Activated naive CD4-positive, alpha-beta T cell treated with anti-CD3 and anti-CD28 coated beads, Interleukin-2, amount 10 ng/mL, durations not matched to agents 7 days and 5 days (primary cell): Measurements from ENCODE around the gene TNIK.

ENCODE experiments used
- CTCF ChIA-PET: fragments of 350-600 bp; sonication (Branson Sonifier 250); formaldehyde crosslinking; loops from one replicate; lab custom pipeline; 2021; ENCODE audit warnings: antibody characterized with exemption; lab: Charles Lee
- DNase-seq: peaks from one replicate; pipeline ENCODE4 v3.0.0-alpha.2; 2020
- H3K27ac Mint-ChIP-seq: one replicate; pipeline ENCODE4 v1.8.0; 2021; ENCODE audit warnings: mild to moderate bottlenecking, moderate library complexity, mixed read lengths
- H3K27me3 Mint-ChIP-seq: one replicate; pipeline ENCODE4 v1.8.0; 2021; ENCODE audit warnings: mild to moderate bottlenecking, mixed read lengths
- H3K36me3 Mint-ChIP-seq: one replicate; pipeline ENCODE4 v1.8.0; 2021; ENCODE audit warnings: mixed read lengths
- H3K4me1 Mint-ChIP-seq: one replicate; pipeline ENCODE4 v1.8.0; 2021; ENCODE audit warnings: mixed read lengths
- H3K4me3 Mint-ChIP-seq: one replicate; pipeline ENCODE4 v1.8.0; 2021; ENCODE audit warnings: mild to moderate bottlenecking, moderate library complexity, mixed read lengths
- H3K9me3 Mint-ChIP-seq: one replicate; pipeline ENCODE4 v1.8.0; 2021; ENCODE audit warnings: mixed read lengths

The TNIK gene

DNA sequence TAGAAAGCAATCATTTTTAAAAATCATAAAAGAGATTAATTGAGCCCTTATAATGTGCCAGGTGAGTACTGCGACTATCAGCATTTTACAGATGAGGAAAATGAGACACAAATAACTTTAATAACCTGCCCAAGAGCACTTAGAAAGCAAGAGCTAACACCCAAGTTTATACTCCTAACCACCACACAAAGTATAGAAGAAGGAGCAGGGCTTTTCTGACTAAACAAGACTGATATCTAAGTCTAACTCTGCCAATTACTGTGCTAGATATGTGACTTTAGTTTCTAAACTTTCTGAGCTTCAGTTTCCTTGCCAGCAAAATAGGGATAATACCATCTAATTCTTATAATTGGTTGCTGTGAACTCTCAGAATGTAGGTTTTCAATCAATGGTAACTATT lies 47.7 kb downstream of the TNIK start:
- Mint-ChIP-seq H3K27ac (no peak overlapping the region), H3K27me3 (no peaks in the 10 kb centered on the region), H3K4me1 (peaks cover 7% of the 10 kb centered on the region), H3K4me3 (no peak overlapping the region), H3K36me3 (peaks cover 17% of the 10 kb centered on the region), H3K9me3 (no peaks in the 10 kb centered on the region)
- CTCF ChIA-PET: interaction anchor here (0.8 to 0.9 kb wide), 2 partner anchors 9 to 154 kb away, joined by 3 read pairs; no protein-coding TSS in a partner anchor
- no peak for DNase-seq

DNA sequence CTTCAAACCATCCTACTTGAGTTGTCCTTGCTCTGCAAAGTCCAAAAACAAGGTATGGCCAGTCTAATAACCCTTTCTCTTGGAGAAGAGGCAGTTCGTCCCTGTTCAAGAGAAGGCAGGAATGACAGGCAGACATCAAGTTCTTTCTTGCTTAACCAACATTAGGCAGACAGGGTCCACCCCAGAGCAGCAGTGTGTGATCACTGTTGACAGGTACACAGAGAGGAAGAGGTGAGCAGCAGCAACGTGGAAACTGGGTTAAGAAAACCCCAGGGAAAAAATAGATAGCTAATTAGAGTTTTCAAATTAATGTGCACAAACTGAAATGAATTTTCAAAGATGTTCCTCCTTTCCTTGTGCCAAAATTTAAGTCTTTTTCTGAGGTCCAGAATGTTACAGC lies 48.2 kb downstream of the TNIK start:
- no peaks in the 10 kb centered on the region for H3K27me3 Mint-ChIP-seq
- H3K27ac Mint-ChIP-seq: no peak overlapping the region

DNA sequence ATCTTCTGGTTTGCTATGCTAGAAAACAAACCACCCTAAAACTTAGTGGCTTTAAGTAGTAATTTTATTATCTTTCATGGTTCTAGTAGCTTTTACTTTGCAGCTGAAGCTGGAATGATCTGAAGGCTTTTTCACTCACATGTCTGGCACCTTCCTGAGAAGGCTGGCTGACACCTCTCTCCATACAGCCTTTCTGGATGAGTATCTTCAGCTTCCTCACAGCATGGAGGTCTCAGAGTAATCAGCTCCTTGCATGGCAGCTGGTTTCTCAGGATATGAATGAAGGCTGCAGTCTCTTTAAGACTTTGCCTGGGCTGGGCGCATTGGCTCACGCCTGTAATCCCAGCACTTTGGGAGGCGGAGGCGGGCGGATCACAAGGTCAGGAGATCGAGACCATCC lies 50.0 kb downstream of the TNIK start:
- Mint-ChIP-seq H3K27me3 (no peaks in the 10 kb centered on the region), H3K4me1 (peaks cover 7% of the 10 kb centered on the region), H3K4me3 (no peak overlapping the region), H3K27ac (no peak overlapping the region), H3K9me3 (no peaks in the 10 kb centered on the region), H3K36me3 (peaks cover 23% of the 10 kb centered on the region)
- no peak for DNase-seq
- CTCF ChIA-PET: interaction anchor here (0.6 to 1.0 kb wide), 2 partner anchors 8 to 1740 kb away, joined by 3 read pairs; no protein-coding TSS in a partner anchor

More for the DNA sequence above, 48.2 kb downstream of the TNIK start:
- Mint-ChIP-seq H3K4me3 (no peak overlapping the region), H3K9me3 (no peaks in the 10 kb centered on the region), H3K4me1 (peaks cover 7% of the 10 kb centered on the region), H3K36me3 (peaks cover 16% of the 10 kb centered on the region)
- DNase-seq: no peak
- CTCF ChIA-PET: interaction anchor here (0.8 to 1.5 kb wide), 3 partner anchors 10 to 154 kb away, joined by 3 read pairs; no protein-coding TSS in a partner anchor

DNA sequence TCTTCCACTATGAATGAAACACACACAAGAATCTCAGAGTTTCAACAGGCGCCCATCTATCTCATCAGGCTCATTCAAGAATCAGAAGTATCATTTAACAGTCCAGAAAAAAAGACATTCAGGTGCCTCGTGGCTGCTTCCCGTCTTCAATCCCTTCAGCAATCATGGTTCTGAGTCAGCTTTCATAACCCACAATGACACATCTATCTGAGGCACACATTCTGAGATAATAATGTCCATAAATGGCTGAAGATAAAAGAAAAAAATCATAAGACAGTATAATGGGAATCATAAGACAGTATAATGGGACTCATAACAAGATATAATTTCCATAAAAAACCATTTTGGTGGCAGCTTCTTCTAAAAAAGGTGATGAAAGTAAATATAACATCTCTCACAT lies 52.4 kb downstream of the TNIK start:
- Mint-ChIP-seq H3K4me3 (no peak overlapping the region), H3K4me1 (peaks cover 7% of the 10 kb centered on the region), H3K27ac (no peak overlapping the region), H3K9me3 (no peaks in the 10 kb centered on the region), H3K36me3 (peaks cover 32% of the 10 kb centered on the region), H3K27me3 (no peaks in the 10 kb centered on the region)
- DNase-seq: no peak
- CTCF ChIA-PET: no interaction called here

DNA sequence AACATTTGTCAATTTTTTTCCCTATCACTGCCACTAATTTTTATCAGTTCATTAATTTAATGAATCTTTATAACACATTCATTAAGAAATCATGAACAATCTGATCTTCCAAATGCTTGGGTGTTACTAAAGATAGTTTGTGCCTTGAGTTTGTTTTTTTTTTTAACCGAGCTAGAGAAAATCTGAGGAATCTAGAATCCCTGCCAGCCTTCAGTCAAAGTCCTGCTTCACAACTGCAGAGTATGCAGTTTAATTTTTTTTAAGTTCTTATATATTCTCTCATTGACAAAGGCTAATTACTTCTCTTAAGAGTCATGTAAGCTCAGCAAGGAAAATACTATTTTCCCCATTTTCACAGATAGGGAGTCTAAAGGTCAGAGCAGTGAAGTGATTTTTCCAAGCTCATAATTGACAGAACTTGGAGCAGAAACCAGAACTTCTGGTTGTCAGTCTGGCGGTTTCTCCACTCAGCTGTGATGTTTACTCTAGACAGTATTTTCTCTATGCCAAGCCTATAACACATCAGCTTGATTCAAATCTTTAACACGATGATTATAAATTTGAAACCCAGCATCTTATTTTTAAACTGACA lies 55.7 kb downstream of the TNIK start:
- CTCF ChIA-PET: interaction anchor here (1.0 kb wide), 1 partner anchor 75 kb away, joined by 3 read pairs; no protein-coding TSS in a partner anchor
- Mint-ChIP-seq H3K9me3 (no peaks in the 10 kb centered on the region), H3K27ac (no peak overlapping the region), H3K4me3 (no peak overlapping the region), H3K36me3 (peaks cover 29% of the 10 kb centered on the region), H3K27me3 (no peaks in the 10 kb centered on the region), H3K4me1 (peaks cover 5% of the 10 kb centered on the region)
- DNase-seq: no peak

DNA sequence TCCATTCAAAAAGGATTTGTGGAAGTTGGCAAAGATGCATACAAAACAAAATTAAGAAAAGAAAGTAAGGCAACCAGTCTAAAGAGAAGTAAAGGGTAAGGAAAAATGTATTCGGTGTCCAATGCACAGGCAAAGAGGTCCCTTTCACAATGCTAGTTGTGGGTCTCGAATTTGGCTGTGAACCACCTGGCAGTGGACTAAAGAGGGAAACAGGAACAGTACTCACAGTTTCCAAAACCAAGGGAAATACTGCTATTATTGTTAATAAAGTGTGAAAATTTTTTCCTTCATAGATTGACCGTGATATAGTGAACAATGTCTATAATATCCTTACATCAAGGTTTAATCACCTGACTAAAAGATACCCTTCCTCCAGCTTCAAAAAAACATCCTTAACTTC lies 57.9 kb downstream of the TNIK start:
- no peaks in the 10 kb centered on the region for H3K4me1 Mint-ChIP-seq

DNA sequence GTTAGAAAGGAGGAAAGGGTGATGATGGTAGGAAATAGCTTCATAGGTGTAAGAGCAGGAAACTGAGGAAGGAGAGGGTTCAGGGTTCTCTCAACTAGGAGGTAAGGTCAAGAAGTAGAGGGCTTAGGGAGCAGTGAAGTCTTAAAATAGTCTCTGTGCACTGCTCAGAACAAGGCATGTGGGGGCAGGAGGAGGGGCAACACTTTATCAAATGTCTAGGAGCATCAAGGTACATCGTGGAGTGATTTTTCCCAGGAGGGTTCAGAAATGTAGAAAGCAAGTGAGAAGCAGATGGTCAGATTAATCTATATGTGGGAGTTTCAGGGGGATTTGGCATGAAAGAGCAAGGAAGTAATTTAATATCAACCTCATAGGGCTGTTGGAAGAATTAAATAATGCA lies 58.8 kb downstream of the TNIK start:
- no peak for DNase-seq
- Mint-ChIP-seq H3K27me3 (no peaks in the 10 kb centered on the region), H3K4me3 (no peak overlapping the region), H3K4me1 (no peaks in the 10 kb centered on the region), H3K27ac (no peak overlapping the region), H3K36me3 (peaks cover 19% of the 10 kb centered on the region), H3K9me3 (no peaks in the 10 kb centered on the region)
- CTCF ChIA-PET: interaction anchor here (1.0 kb wide), 1 partner anchor 9 kb away, joined by 3 read pairs; no protein-coding TSS in a partner anchor

More for the DNA sequence above, 57.9 kb downstream of the TNIK start:
- no peaks in the 10 kb centered on the region for H3K9me3 Mint-ChIP-seq
- no peak overlapping the region for H3K27ac Mint-ChIP-seq
- no peak for DNase-seq
- no peaks in the 10 kb centered on the region for H3K27me3 Mint-ChIP-seq
- no peak overlapping the region for H3K4me3 Mint-ChIP-seq
- CTCF ChIA-PET: interaction anchor here (1.0 kb wide), 1 partner anchor 8 kb away, joined by 3 read pairs; no protein-coding TSS in a partner anchor
- peaks cover 21% of the 10 kb centered on the region for H3K36me3 Mint-ChIP-seq

DNA sequence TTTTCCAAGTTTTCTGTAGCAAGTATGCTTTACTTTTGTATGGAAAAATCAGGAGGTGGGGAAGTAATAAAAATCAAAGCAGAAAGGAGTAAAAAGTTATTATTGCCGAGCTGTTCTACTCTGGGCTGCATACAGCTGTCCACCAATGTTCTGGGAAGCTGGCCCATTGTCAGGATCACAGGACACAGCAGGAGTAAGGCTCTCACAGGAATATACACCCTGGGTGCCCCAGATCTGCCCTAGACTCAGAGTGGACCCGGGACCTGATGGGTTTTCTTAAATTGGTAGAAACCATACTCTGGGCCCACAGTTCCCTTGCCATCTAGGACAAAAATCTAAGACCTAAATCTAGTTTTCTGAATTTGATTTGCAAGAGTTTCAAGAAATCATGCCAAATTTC lies 60.4 kb downstream of the TNIK start:
- Mint-ChIP-seq H3K36me3 (peaks cover 16% of the 10 kb centered on the region), H3K27ac (no peak overlapping the region), H3K4me1 (no peaks in the 10 kb centered on the region), H3K27me3 (no peaks in the 10 kb centered on the region), H3K4me3 (no peak overlapping the region), H3K9me3 (no peaks in the 10 kb centered on the region)
- CTCF ChIA-PET: interaction anchor here (1.5 kb wide), 1 partner anchor 11 kb away, joined by 3 read pairs; no protein-coding TSS in a partner anchor
- no peak for DNase-seq

DNA sequence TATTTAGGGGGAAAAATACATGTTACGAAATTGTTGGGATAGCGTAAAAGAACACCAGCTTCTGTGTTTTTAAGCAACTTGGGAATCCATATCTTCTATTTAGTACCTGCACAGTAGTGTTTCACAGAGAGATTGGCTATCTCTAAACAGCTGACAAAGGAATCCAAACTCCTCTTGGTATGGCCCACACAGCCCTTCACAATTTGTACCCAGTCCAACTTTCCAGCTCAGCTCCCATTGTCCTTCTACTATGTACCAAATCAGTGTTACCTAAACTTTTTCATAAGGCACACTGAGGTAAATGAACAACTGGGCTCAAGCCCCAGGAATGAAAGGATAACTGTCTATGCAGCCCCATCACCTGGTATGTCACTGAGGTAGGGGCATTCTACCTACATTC lies 61.9 kb downstream of the TNIK start:
- H3K4me3 Mint-ChIP-seq: no peak overlapping the region
- DNase-seq: no peak
- no peak overlapping the region for H3K27ac Mint-ChIP-seq
- H3K4me1 Mint-ChIP-seq: no peaks in the 10 kb centered on the region
- CTCF ChIA-PET: interaction anchor here (1.5 kb wide), 1 partner anchor 13 kb away, joined by 3 read pairs; no protein-coding TSS in a partner anchor
- peaks cover under 1% of the 10 kb centered on the region for H3K9me3 Mint-ChIP-seq
- H3K27me3 Mint-ChIP-seq: no peaks in the 10 kb centered on the region
- H3K36me3 Mint-ChIP-seq: peaks cover 16% of the 10 kb centered on the region

DNA sequence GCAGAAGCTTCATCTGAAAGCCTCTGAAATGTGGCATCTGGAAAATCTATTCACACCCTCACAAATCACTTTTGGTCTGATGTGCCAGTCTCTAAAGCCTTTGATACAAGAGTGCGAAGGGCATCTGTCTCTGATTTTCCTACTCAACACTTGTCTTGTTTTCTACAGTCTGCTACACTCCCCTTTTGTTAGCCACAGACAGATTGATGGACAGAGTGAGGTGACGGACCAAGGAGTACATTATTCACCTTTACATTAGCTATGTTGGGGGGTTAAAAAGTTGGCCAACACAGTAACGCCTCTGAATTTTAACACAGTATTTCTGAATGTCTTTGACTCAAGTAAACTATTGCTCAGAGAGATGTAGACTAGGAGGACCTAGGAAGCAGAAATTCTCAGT lies 63.1 kb downstream of the TNIK start:
- H3K27me3 Mint-ChIP-seq: no peaks in the 10 kb centered on the region
- H3K4me3 Mint-ChIP-seq: no peak overlapping the region
- peaks cover 10% of the 10 kb centered on the region for H3K36me3 Mint-ChIP-seq
- H3K9me3 Mint-ChIP-seq: peaks cover 3% of the 10 kb centered on the region
- no peaks in the 10 kb centered on the region for H3K4me1 Mint-ChIP-seq
- CTCF ChIA-PET: no interaction called here
- H3K27ac Mint-ChIP-seq: no peak overlapping the region
- DNase-seq: no peak

DNA sequence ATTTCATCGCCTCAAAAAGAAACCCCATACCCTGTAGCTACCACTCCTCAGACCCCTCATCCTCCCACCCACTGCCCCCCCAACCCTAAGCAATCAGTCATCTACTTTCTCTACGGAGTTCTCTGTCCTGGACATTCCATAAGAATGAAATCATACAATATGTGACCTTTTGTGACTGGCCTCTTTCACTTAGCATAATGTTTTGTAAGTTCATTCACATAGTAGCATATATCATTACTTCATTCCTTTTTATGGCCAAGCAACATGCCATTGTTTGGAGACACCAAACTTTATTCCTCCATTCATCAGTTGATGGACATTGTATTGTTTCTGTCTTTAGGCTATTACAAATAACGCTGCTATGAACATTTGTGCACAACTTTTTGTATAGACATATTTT lies 64.2 kb downstream of the TNIK start:
- H3K4me1 Mint-ChIP-seq: no peaks in the 10 kb centered on the region
- no peak overlapping the region for H3K4me3 Mint-ChIP-seq
- H3K27ac Mint-ChIP-seq: no peak overlapping the region
- CTCF ChIA-PET: no interaction called here
- H3K9me3 Mint-ChIP-seq: peaks cover 14% of the 10 kb centered on the region
- H3K27me3 Mint-ChIP-seq: no peaks in the 10 kb centered on the region
- H3K36me3 Mint-ChIP-seq: peaks cover 19% of the 10 kb centered on the region
- no peak for DNase-seq

DNA sequence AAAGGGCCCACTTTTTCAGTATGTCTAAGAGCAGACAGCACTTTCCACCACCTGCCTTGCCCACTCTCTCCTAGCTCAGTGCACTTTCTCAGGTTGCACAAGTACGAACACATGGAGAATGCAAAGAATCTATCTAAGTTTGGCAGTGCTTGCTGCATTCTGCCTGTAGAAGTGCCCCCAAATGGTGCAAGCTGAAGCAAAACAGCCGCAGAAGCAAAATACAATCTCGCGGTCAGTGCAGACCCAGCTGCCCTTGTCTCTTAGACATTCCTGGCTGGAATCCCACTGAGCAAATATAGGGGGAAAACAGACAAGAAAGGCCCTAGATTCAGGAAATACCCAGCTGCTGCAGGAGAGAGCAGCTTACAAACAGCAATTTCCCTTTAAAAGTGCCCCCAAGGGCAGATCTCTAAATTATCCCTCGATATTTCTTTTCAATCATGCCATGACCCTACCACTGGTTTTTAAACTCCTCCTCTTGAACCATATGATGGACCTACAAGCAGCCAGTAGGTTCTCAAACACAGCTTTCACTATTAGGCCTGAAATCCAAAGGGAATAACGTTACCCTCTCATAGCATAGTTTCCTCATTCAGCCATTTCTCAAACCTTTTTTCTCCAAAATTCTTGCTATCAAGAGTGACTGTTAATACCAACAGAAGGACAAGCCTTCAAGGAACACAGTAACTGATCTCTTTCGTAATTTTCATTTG lies 67.0 kb downstream of the TNIK start:
- H3K36me3 Mint-ChIP-seq: peaks cover 23% of the 10 kb centered on the region
- no peak for DNase-seq
- peaks cover 5% of the 10 kb centered on the region for H3K4me1 Mint-ChIP-seq
- no peaks in the 10 kb centered on the region for H3K27me3 Mint-ChIP-seq
- no peak overlapping the region for H3K27ac Mint-ChIP-seq
- CTCF ChIA-PET: no interaction called here
- no peak overlapping the region for H3K4me3 Mint-ChIP-seq
- peaks cover 18% of the 10 kb centered on the region for H3K9me3 Mint-ChIP-seq

DNA sequence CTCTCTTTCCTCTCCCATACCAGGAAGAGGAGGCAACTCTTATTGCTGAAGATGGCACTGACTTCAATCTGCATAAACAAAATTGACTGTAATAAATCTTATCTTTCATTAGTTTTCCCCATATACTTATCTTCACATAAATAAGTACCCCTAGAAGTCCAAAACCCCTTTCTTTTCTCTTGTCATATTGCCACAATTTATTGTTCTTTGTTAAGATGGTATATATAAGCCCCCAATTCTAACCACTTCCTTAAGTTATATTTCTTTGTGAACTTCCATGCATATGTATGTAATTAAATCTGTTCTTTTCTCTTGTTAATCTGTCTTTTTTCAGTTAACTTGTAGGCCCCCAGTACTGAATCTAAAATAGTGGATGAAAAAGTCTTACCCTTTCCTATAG lies 68.8 kb downstream of the TNIK start:
- CTCF ChIA-PET: interaction anchor here (0.9 kb wide), 1 partner anchor 12 kb away, joined by 4 read pairs; no protein-coding TSS in a partner anchor
- no peak for DNase-seq
- peaks cover 18% of the 10 kb centered on the region for H3K9me3 Mint-ChIP-seq
- no peaks in the 10 kb centered on the region for H3K27me3 Mint-ChIP-seq
- H3K4me3 Mint-ChIP-seq: no peak overlapping the region
- peaks cover 20% of the 10 kb centered on the region for H3K36me3 Mint-ChIP-seq
- no peak overlapping the region for H3K27ac Mint-ChIP-seq
- H3K4me1 Mint-ChIP-seq: peaks cover 5% of the 10 kb centered on the region

DNA sequence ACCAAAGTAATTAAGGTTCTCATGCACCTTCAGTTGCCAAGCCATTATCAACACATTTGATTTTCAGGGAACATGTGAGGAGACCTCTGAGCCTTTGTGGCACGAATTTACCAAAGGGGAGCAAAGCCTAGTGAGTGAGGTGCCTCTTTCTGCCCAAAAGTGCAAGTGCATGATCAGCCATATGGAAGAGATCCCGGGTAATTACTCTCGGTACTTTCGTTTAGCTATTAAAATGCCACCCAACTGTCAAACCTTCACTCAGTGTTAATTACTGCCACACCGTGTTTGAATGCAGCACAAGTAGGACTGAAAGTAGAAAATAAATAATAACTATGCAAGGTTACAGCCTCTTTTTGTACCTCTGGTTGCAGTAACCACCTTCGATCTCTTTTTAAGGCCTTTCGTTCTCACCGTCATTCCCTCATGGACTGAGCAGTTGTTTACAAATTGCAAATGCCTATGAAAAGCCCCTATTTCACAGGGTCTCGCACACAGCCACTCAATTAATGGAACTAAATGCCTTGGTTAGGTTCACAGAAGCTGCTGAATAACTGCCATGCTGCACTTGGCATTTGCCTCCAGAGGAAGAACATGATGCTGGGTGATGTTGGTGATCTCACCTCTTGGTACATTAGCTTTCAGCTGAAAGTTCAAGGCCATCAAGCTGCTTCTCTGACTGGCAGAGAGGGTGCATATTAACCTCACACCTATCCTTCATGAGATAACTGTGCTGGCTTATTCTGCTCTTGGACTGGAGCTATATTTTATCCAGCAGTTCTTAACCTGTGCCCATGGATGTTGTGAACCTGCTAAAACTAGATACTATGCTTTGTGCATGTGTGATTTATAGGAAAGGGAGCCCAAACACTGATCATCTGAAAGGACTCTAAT lies 69.9 kb downstream of the TNIK start:
- Mint-ChIP-seq H3K27me3 (no peaks in the 10 kb centered on the region), H3K36me3 (peaks cover 20% of the 10 kb centered on the region), H3K4me1 (peaks cover 5% of the 10 kb centered on the region), H3K9me3 (peaks cover 18% of the 10 kb centered on the region), H3K27ac (no peak overlapping the region), H3K4me3 (no peak overlapping the region)
- DNase-seq: no peak
- CTCF ChIA-PET: interaction anchor here (0.7 to 0.9 kb wide), 2 partner anchors 11 to 29 kb away, joined by 3 to 4 read pairs; no protein-coding TSS in a partner anchor
